HG02763 (cell line): ENCODE results near the gene PDE6B.
A peak's percentile ranks its signal among the peaks of the same experiment; 100 is the strongest.

Experiments used
- ATAC-seq: cut with Tn5 transposase; IDR thresholded peaks from one replicate; pipeline ENCODE4 v1.9.1; 2021; ENCODE audit warnings: mild to moderate bottlenecking, moderate library complexity; ENCODE audit not compliant: unreplicated experiment

PDE6B gene

DNA sequence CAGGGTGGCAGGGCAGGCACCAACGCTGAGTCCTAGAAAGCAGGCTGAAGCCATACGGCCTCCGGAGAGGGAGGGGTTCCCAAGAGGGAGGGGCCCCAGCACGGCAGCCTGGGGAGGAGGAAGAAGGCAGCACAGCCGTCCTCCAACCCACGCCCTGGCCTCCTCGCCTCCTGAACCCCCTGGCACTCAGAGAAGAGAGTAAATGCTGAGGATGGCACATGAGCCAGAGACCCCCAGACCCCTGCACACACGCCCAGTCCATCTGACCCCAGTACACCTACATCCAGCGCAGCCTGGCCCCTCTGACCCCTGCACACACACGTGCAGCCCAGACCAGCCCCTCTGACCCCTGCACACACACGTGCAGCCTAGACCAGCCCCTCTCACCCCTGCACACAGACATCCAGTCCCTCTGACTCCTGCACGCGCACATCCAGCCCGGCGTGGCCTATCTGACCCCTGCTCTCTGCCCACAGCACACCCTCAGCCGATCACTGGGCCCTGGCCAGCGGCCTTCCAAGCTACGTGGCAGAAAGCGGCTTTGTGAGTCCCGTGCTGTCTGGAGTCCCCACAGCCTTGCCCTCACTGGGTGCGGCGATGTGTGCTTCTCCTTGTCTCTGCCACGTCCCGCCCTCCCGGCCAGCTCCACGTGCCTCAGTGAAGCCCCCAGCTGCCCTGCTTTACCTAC is 30.2 kb downstream of the PDE6B start:
- ATAC-seq, result no peak

DNA sequence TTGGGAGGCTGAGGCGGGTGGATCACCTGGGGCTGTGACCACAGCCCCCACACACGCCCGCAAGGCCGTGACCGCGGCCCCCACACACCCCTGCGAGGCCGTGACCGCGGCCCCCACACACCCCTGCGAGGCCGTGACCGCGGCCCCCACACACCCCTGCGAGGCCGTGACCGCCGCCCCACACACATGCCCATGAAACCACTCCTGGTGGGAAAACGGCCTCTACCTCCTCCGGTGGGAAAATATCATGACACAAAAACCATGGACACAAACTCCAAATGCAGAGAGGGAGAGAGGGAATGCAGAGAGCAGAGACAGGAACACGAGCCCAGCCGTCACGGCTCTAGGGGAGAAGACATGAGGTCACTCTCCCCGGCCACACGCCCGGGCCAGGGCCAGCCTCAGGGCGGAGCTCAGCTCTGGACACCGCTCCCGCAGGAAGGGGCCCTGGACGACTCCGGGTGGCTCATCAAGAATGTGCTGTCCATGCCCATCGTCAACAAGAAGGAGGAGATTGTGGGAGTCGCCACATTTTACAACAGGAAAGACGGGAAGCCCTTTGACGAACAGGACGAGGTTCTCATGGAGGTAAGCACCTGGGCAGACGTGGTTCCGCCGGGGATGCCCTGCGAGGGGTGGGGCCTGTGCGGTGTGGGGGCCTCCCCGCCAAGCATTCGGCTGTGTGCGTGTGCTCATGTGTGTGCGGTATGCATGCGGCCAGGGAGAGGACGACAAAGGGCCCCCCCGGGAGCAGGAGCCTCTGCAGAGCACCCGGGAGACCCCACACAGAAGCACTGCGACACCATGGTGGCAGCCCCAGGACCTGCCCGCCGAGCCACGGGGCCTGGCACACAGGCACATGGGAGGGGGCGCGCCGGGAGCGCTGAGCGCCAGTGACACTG is 31.3 kb downstream of the PDE6B start:
- ATAC-seq, result no peak

DNA sequence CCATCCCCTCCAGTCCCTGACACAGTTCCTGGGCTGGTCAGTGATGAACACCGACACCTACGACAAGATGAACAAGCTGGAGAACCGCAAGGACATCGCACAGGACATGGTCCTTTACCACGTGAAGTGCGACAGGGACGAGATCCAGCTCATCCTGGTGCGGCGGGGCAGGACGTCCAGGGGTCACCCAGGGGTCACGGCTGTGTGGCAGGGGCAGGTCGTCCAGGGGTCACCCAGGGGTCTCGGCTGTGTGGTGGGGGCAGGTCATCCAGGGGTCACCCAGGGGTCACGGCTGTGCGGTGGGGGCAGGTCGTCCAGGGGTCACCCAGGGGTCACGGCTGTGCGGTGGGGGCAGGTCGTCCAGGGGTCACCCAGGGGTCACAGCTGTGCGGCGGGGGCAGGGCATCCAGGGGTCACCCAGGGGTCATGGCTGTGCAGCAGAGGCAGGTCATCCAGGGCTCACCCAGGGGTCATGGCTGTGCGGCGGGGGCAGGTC is 32.0 kb downstream of the PDE6B start:
- no peak for ATAC-seq

DNA sequence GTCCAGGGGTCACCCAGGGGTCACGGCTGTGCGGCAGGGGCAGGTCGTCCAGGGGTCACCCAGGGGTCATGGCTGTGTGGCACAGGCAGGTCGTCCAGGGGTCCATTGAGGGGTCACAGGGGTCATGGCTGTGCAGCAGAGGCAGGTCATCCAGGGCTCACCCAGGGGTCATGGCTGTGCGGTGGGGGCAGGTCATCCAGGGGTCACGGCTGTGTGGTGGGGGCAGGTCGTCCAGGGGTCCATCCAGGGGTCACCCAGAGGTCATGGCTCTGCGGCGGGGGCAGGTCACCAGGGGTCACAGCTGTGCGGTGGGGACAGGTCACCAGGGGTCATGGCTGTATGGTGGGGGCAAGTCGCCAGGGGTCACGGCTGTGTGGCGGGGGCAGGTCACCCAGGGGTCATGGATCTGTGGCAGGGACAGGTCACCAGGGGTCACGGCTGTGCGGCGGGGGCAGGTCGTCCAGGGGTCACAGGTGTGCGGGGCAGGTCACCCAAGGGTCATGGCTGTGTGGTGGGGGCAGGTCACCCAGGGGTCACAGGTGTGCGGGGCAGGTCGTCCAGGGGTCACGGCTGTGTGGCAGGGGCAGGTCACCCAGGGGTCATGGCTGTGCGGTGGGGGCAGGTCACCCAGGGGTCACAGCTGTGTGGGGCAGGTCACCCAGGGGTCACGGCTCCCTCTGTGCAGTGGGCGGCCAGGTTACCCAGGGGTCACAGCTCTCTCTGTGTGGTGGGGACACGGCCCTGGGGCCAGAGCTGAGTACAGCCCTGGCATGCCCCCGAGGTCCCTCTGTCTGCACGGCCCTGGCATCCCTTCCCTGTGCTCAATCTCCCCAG is 32.7 kb downstream of the PDE6B start:
- ATAC-seq, result no peak

DNA sequence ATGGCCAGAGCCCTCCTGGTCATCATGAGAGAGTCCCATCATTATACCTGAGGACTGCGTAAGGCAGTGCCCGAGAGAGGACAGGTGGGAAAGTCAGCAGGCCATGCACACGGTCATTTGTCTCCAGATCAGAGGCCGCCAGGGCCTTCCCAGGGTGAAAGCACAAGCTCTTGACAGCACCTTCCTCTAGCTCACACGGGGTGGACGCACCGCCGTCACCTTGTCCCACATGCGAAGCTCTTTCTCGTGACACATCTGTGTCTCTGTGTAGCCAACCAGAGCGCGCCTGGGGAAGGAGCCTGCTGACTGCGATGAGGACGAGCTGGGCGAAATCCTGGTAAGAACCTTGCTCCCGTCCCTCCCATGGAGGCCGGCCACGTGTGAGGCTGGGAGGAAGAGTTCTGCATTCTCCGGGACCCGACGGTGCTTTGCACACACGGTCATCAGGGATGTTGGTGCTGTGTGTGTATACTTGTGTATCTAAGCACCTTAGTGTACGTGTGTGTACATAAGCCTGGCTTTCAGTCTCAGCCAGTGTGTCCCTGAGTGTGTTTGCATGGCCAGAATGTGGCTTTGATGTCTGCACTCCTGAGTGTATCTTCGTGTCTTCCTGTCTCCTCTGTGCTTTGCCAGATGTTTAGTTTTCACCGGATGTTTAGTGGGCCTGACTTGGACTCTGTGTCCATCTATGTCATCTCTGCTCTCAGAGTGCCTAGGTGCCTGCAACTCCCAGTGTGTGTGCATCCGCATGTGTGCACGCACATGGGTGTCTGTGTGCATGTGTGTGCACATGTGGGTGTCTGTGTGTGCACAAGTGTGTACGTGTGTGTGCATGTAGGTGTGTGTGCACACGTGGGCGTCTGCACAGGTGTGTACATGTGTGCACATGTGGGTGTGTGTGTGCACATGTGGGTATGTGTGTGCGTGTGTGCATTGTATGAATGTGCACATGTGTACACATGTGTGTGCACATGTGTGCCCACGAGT is 33.6 kb downstream of the PDE6B start:
- no peak for ATAC-seq

DNA sequence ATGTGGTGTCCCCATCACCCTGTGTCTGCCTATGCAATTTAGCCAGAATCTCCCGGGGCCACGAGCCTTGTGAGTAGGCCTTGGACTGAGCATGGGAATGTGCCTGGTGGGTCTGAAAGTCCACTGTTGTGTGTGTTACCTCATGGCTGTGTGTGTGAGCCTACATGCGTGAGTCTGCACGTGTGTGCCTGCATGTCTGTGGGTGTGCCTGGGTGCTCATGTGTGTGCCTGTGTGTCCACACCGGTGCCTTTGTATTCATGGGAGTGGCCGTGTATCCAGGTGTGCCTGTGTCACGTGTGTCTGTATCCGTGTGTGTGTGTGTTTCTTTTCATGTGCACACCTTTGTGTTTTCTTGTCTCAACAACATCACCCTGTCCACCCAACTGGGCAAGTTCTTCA is 34.5 kb downstream of the PDE6B start:
- no peak for ATAC-seq

DNA sequence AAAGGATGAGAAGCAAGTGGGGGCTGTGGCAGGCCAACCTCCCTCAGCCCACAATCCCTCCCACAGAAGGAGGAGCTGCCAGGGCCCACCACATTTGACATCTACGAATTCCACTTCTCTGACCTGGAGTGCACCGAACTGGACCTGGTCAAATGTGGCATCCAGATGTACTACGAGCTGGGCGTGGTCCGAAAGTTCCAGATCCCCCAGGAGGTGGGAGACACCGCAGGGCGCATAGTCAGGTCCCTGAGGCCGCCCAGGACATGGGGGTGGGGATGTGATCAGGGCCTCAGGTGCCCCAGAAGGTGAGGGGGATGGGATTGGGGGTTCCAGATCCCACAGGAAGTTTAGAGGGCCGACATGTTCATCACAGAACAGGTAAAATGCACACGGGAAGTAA is 35.0 kb downstream of the PDE6B start:
- ATAC-seq, result no peak

DNA sequence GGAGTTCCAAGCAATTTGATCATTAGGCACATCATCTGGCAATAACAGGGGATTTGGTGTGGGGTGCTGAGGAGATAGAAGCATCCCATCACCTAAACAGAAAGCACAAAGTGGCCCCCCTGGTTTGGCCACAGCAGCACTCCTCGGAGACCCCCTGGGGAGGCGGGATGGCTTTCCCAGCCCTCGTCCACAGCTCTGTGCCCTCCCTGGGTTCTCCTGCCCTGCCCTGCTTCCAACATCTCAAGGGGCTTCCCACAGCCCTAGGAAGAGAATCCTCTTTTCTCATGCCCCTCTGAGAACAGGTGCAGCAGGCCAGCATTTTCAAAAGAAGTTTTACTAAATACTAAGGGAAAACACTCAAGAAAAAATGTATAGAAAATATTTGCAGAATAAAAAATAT is 35.9 kb downstream of the PDE6B start:
- ATAC-seq, result no peak

DNA sequence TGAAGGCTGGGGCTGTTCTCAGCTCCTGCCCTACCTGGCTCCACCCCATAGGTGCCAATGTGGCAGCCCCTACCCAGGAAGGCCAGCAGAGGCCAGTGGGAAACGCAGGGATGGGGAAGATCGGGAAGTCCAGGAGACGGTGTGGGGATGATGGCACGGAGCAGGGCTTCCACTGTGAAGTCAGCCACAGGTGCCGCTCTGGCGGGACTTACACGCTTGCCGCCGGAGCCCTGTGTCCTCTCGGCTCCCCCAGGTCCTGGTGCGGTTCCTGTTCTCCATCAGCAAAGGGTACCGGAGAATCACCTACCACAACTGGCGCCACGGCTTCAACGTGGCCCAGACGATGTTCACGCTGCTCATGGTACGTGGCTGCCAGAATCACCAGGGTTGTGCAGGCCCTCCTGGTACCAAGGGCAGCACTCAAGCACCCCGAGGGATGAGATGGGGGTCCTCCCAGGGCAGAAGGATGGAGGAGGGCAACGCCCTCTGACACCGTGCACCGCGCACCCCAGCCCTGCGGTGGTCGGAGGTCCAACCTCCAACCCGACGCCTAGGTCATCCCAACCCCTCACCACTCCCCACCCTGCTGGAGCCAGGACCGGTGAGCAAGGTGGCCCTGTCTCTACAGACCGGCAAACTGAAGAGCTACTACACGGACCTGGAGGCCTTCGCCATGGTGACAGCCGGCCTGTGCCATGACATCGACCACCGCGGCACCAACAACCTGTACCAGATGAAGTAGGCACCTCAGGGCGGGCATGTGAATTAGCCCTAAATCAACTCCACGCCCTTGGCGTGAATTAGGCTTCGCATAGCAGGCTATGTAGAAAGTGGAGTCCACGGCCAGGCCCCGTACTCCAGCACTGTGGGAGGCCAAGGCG is 36.7 kb downstream of the PDE6B start:
- ATAC-seq, result no peak

DNA sequence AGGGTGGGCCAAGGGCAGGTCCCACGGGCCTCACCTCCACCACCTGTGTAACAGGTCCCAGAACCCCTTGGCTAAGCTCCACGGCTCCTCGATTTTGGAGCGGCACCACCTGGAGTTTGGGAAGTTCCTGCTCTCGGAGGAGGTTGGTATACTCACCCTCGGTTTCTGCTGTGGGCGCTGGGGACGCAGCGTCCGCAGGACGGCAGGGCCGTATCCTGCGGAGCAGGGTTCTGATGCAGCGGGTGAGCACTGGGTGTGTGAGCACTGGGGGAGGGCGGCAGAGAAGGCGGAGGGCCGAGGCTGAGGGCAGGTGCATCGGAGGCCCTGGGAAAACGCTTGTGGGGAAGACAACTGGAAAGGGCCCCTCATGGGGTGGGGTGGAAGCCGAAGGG is 37.7 kb downstream of the PDE6B start:
- ATAC-seq, result no peak

DNA sequence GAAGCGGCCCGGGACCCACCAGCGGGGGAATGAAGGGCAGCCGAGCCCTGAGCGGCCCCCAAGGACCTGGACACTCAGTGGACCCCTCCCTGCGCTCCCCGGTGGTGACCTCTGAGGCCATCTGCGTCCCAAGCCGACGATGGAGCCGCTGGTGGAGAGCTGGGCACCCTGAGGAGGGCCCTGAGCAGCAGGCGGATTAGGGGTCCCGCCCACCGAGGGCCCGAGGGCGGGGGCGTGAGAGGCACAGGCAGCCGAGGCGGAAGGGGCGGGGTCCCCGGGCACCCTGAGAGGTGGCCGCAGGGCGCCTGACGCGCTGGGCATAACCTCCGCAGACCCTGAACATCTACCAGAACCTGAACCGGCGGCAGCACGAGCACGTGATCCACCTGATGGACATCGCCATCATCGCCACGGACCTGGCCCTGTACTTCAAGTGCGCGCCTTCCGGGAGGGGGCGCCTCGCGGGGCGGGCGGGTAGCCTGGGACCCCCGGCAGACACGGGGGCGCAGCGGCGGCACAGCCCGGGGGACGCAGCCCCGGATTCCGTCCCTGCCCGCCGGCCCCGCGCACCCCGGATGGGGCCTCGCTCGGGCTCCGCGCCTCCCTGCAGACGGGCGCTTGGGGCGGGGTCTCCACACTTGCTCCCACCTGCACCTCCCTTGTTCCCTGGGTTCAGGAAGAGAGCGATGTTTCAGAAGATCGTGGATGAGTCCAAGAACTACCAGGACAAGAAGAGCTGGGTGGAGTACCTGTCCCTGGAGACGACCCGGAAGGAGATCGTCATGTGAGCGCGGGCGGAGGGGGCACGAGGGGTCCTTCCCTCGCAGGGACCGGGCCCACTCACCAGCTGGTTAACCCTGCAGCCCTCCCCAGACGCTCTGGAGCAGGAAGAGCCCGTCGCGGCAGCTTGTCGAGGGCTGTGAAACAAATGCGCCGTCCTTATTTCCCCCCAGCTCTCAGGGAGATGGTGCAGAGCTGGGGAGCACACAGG is 38.4 kb downstream of the PDE6B start:
- ATAC-seq, result peak; percentile 61

DNA sequence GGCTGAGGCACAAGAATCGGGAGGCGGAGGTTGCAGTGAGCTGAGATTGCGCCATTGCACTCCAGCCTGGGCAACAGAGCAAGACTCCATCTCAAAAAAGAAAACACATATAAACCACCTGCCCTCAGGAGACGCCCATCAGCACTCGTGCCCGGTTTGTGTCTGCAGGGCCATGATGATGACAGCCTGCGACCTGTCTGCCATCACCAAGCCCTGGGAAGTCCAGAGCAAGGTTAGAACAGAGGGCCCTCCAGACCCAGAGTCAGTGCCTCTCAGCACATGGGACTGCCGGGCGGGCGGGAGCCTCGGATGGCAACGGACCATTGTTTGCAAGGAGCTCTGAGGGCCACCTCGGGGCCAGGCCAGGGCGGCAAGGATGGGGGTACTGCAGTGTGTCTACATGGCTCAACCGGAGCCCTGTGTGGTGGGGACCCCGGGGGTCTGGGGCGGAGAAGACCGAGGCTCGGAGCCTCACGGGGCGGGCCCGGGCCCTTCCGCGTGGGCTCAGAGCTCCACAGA is 39.4 kb downstream of the PDE6B start:
- no peak for ATAC-seq

DNA sequence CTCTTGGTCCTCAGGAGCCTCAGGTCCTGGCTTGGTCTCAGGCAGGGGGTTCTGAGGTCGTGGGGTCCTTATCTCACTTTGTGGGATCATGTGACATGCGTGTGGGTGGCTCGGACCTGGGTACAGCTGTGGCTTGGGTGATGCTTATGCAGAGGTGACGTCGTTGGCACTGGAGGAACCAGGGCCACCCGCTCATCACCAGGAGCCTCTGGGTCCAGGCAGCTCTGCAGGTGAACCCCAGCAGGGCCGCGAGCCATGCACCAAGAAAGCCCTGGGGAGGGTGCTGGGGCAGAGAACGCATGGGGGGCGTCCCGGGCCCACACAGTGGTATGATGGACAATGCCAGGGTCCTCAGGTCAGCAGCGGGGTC is 40.0 kb downstream of the PDE6B start:
- no peak for ATAC-seq

DNA sequence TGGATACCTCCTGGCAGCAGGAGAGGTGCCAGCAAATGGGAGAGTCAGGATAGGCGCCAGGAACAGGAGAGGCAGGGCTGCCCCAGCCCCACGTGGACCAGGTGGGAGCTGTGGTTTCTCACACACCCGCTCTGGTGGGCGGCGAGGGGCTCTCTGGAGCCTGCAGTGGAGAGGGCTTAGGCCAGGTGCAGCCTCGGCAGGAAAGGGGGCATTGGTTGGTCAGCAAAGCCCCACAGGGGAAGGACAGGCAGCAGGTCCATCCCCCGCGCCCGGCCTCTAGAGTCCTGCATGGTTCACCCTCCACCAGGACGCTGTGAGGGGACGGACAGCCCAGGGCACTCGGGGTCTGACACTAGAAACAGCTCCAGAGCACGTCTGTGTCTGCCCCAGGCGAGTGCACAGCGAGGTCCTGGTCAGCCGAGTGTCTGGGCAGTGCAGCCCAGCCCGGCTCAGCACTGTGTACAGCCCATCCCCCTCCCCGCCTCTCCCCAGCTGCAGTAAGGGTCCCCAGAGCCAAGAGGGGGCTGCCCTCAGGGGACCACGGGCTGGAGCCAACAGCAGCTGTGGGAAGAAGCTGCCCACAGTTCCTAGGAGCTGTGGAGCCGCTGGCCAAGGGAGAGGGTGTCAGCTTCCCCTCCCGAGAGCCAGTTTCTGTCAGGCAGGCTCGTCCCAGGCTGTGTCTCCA is 40.5 kb downstream of the PDE6B start:
- ATAC-seq, result no peak

DNA sequence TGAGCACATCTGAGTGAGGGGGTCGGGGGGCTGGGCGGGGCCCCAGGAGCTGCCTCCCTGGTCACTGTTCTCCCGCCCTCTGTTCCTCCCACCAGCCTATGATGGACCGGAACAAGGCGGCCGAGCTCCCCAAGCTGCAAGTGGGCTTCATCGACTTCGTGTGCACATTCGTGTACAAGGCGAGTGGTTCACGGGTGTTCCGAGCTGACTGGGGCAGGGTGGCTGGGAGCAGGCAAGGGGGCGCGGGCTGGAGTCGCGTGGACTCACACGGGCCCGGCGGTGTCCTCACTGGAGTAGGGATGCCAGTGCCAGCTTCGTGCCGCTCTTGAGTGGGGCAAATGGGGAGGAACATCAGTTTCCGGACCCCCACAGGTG is 41.0 kb downstream of the PDE6B start:
- ATAC-seq, result no peak

DNA sequence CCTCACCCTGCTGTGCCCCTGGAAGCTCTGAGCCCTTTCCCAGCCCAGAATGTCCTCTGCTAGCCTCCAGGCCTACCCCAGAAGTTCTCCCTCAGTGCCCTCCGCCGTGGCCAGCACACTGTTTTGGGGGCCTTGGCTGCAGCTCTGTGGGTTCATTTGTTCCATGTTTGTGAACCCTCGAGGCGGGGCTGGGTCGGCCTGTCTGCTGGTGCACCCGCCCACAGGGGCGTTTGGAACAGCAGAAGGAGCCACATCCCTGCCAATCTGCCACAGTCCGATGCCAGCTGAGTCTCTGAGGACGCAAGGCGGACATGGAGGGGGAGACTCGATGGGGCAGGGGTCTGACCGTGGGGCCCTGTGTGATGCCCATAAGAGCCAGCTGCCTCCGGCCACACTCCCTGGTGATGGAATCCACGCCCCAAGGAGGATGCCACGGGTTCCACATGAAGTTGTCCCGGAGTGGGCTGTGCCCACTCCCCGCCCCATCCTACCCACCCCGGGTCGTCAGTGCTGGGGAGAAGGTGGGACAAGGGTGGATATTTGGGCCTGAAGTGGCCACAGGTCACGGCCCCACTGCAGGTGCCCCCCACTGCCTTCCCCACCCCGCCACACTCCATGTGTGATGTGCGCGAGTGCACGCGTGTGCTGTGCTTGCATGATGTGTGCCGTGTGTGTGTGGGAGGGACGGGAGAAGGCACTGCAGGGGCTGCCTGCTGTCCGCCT is 41.6 kb downstream of the PDE6B start:
- ATAC-seq, result no peak

DNA sequence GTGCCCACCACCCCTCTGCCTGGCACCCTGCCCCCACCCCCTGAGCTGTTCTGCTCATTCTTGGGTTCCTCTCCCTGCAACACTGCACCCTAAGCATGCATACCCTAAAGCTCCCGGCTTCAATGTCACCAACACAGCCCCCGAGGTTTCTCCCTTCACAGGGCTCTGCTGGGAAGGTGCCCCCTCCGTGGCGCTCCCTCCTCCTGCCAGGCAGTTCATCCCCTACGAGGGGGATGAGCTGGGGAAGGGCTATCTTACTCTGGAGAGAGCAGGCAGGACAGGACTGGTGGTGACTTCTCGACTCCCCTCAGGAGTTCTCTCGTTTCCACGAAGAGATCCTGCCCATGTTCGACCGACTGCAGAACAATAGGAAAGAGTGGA is 42.2 kb downstream of the PDE6B start:
- no peak for ATAC-seq
